ENCODE measurements around the gene SQSTM1. TPM values are rescaled to one million over a fixed set of nuclear protein-coding genes. Genes with fewer than 3 reads are reported as not detected.

The SQSTM1 gene
- total and polyA plus RNA-seq, 9 of the 15 experiments (the other 6 are each of a cell fraction or from before 2014, with no cell fraction given) = 5.6 to 148 (median 64.0) TPM

GRCh38 chr5:179801304-179802206 is 19.1 kb upstream of the SQSTM1 start (continued):
- TF ChIP-seq HNRNPLL (IDR thresholded peaks at IDR 0.05; ENCODE audit: low read depth, low read length, poor library complexity, severe bottlenecking) = no peak
- no peak for TF ChIP-seq ZNF707 (CRISPR knock-in tag; conservative IDR thresholded peaks at IDR 0.05)
- no peak for TF ChIP-seq RFX1 (IDR thresholded peaks at IDR 0.05)
- TF ChIP-seq RBFOX2 (IDR thresholded peaks at IDR 0.05; ENCODE audit: low read depth, low read length) = peak; percentile 9
- no peak for TF ChIP-seq CREM (IDR thresholded peaks at IDR 0.05; ENCODE audit: low read depth)
- TF ChIP-seq MAFK (IDR thresholded peaks at IDR 0.05; ENCODE audit: low read length) = no peak
- TF ChIP-seq JUN (IDR thresholded peaks at IDR 0.05; ENCODE audit: borderline replicate concordance, low read depth, low read length) = no peak
- no peak for TF ChIP-seq JUN (CRISPR knock-in tag; IDR thresholded peaks at IDR 0.05; ENCODE audit: borderline replicate concordance)
- peak; percentile 27; the same call in 1 of the 2 replicates for TF ChIP-seq NFIC (IDR thresholded peaks at IDR 0.05)
- TF ChIP-seq CHD1 (IDR thresholded peaks at IDR 0.05; ENCODE audit: low read length) = no peak
- TF ChIP-seq NR3C1 (CRISPR knock-in tag; IDR thresholded peaks at IDR 0.05) = no peak
- TF ChIP-seq NONO (IDR thresholded peaks at IDR 0.05; ENCODE audit: low read depth in 2 of 2, low read length in 1 of 2) = no peak
- TF ChIP-seq TAF15 (IDR thresholded peaks at IDR 0.05; ENCODE audit: low read depth, low read length) = no peak

All from K562 (cell line).